ENCODE results near the gene NMT2.
A peak's percentile ranks its signal among the peaks of the same experiment; 100 is the strongest.

GRCh38 chr10:15168291-15168785 is at the start of gene NMT2:
- TF ChIP-seq, protein P1, sequence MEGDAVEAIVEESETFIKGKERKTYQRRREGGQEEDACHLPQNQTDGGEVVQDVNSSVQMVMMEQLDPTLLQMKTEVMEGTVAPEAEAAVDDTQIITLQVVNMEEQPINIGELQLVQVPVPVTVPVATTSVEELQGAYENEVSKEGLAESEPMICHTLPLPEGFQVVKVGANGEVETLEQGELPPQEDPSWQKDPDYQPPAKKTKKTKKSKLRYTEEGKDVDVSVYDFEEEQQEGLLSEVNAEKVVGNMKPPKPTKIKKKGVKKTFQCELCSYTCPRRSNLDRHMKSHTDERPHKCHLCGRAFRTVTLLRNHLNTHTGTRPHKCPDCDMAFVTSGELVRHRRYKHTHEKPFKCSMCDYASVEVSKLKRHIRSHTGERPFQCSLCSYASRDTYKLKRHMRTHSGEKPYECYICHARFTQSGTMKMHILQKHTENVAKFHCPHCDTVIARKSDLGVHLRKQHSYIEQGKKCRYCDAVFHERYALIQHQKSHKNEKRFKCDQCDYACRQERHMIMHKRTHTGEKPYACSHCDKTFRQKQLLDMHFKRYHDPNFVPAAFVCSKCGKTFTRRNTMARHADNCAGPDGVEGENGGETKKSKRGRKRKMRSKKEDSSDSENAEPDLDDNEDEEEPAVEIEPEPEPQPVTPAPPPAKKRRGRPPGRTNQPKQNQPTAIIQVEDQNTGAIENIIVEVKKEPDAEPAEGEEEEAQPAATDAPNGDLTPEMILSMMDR (IDR thresholded peaks at IDR 0.05), result peak; percentile 16 to 77 (median 52)
- peak; percentile 91 for TF ChIP-seq POLR2AphosphoS5 (IDR thresholded peaks at IDR 0.05)

All from prostate gland (tissue), 2 donors.